Activated CD4-positive, CD25-positive, alpha-beta regulatory T cell (primary cell): Measurements from ENCODE around the gene MPST.
A peak's percentile ranks its signal among the peaks of the same experiment; 100 is the strongest.

Source experiments
- DNase-seq, 4 experiments: peaks; one replicate each; lab custom pipeline; 2025; lab: John Stamatoyannopoulos, UW

MPST gene

DNA sequence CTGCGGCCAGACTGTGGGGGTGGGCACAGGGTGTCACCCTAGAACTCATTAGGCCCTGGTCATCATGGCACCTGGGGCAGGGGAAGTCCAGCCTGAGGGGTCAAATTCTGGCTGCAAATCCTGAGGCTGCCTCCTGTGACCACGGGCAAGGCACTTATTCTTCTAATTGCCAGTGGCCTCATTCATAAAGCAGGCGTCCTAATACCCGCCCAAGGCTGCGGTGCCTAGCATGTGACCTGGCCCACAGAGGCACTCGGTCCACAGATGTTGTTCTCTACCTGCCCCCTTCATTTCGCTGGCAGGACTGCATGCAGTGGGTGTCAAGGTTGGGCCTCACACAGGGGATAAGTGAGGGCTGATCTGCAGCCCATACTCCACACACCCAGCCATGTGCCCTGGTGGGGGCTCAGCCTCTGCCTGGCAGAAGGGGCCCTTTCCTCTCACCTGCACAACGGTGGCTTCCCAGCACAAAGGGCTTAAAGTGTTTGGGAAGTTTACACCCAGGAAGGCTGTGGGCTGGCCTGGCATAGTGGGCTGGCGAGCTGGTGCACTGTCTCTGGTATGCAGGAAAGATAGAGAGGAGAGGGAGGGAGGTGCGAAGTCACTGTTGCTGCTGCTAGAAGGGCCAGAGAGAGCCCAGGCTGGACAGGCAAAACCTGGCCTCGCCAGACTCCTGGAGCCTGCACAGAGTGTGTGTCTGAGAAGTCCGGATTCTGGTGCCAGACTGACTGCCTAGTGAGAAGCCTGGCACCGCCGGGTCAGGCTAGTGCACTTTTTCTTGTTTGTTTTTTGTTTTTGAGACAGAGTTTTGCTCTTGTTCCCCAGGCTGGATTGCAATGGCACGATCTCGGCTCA lies 3.2 kb downstream of the MPST start:
- no peak for DNase-seq

DNA sequence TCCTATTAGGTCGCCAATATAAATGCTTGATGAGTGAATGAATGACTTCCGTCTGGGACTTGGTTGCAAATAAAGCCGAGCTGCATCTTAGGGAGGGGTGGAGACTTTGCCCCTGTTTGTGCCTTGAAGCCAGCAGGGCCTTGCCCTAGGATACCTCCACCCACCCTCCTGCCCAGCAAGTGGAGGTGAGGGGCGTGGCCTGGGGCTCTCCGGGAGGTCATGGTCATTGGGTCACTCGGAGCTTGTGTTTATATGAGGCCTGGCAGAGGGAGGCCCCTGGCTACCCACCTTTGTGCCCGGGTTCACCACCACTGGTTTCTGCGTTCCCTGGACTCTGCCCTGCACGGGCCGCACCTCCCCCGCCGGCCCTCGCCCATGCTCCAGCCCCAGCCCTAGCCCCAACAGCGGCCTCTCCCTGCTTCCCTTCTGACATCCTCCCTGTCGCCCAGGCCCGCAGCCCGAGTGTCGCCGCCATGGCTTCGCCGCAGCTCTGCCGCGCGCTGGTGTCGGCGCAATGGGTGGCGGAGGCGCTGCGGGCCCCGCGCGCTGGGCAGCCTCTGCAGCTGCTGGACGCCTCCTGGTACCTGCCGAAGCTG lies 4.3 kb downstream of the MPST start:
- DNase-seq, result no peak

DNA sequence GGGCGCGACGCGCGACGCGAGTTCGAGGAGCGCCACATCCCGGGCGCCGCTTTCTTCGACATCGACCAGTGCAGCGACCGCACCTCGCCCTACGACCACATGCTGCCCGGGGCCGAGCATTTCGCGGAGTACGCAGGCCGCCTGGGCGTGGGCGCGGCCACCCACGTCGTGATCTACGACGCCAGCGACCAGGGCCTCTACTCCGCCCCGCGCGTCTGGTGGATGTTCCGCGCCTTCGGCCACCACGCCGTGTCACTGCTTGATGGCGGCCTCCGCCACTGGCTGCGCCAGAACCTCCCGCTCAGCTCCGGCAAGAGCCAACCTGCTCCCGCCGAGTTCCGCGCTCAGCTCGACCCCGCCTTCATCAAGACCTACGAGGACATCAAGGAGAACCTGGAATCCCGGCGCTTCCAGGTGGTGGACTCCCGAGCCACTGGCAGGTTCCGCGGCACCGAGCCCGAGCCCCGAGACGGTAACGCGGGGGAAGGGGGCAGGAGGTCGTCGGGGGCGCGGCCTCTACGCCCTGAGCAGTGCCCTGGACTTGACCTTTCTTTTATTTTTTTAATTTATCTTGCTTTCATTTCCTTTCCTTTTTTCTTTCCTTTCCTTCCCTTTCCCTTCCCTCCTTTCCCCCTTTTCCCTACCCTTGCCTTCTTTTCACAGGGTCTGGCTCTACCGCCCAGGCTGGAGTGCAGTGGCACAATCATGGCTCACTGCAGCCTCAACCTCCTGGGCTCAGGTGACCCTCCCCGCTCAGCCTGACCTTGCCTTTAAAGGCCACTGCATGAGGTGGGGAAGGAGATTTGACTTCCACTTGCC lies 5.0 kb downstream of the MPST start:
- no peak for DNase-seq

DNA sequence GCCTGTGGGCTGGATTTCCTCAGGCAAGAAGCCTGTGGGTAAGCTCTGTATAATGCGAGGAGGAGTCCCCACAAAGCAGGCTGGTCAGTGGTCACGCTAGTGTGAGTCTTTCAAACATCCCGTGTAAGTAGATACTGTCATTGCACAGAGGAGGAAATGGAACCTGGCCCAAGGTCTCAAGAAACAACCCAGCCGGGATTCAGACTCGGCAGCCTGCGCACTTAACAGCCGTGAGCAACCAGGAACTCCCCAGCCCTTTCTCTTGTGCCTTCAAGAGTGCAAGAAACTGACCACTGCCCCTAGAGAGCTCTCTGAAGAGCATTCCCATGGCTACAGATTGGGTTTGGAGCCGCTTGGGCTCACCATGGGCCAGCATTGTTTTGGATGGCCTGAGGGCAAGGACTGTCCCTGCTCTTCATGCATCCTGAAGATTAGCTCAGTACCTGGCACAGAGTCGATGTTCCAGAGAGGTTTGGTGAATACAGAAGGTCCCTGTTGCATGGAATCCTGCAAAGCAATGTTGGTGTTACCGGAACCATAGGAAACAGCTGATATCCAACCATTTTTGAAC lies 6.0 kb downstream of the MPST start:
- no peak for DNase-seq

DNA sequence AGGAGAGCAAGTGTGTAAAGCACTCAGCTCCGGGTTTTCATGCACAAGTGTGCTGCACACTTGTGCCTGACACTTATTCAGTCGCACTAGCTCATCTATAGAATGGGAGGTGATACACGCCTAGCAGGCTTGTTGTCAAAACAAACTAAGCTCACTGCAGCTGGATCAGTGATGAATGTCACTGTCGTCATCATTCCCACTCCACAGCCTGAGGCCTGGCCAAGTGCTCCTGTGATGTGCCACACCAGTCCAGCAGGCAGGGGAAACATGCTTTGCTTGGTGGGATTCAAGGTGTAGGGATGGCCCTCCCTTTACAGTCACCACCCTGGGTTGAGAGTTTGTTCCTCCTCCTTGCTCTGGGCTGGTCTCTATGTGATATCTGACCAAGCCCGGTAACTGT lies 6.8 kb downstream of the MPST start:
- no peak for DNase-seq

DNA sequence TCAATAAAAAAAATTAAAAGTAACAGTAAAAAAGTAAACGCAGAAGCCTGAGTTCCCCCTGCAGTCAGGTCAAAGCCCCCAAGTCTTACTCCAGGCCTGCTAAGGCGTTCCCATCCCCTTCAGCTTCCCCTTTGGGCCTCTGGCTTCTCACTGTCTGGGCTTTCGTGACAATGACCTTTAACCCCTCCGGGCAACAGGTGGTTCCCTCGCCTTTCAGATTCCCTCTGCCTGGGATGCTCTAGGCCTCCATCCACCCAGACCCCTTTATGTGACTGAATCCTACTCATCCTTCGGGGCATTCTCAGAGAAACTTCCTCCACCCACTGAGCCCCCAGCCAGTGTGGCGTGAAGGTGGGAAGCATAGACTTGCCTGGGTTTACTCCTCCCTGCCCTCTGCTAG lies 8.0 kb downstream of the MPST start:
- no peak for DNase-seq

DNA sequence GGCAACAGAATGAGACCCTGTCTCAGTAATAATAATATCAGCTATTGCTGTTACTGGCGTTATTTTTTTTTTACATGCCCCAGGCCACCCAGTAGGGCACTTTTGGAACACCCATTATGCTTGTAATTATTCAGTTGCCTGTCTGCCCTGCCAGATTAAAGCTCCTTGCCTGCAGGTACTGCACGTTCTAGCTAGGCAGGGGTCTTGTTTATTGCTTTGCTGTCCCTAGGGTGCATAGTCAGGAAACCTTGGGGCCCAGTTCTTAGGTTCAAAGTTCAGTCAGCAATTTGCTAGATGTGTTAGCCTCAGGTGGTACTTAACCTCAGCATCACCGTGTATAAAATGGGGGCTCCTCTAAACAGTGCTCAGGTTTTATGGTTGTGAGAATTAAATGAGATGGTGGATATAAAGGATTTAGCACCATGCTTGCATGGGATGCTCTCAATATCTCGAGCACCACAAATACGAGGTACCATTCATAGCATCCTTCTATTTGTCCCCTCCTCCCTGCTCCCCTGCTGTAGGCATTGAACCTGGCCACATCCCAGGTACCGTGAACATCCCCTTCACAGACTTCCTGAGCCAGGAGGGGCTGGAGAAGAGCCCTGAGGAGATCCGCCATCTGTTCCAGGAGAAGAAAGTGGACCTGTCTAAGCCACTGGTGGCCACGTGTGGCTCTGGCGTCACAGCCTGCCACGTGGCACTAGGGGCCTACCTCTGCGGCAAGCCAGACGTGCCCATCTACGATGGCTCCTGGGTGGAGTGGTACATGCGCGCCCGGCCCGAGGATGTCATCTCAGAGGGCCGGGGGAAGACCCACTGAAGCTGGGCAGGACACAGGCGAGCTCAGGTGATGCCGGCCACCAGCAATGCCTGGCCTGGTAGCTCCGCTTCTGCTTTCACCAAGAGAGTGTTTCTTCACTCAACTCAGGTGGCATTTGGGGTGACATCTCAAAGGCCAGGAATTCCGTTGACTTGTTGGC lies 9.4 kb downstream of the MPST start:
- no peak for DNase-seq

DNA sequence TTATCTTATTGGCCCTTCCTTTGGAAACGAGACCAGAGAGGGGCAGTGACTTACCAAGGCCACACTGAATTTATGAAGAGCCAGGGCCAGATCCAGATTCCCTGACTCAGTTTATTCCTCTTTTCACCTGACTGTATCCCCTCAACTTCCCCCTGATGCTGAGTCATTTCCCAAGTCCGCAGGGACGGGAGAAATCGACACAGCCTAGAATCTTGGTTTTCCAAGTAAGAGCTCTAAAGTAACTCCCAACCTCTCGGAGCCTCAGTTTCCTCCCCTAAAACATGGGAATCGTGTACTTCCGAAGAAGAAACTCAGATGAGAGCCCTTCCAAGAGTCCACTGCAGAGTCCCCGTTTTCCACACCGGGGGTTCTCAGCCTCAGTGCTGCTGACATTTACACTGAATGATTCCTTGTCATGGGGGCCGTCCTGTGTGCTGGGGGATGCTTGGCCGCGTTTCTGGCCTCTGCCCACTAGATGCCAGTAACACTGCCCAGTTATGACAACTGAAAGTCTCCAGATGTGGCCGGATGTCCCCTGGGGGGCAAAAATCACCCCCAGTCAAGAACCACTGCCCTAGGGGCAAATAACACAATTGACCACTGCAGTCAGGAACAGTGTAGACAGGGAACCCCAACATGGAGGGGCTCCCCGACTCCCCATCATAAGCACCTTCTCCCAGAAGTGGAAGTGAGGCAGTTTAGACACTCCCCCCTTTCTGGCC lies 11.2 kb downstream of the MPST start:
- DNase-seq, result no peak

DNA sequence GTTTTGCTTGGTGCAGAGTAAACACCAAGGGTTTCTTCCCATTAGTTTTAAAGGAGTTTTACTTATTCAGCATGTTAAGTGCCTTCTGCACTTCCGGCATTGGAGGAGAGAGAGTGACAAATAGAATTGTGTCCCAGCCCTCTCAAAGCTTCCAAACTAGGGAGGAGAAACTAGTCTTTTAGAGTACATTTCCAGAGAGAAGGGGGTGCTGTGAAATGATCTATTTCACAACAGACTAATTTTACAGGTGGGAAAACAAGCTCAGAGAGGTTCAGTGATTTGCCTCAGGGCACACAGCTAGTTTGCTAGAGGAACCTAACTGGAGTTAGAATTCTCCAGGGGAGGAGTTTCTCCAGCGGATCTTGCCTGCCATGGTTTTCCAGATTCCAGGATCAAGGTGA lies 12.6 kb downstream of the MPST start:
- DNase-seq, result no peak

DNA sequence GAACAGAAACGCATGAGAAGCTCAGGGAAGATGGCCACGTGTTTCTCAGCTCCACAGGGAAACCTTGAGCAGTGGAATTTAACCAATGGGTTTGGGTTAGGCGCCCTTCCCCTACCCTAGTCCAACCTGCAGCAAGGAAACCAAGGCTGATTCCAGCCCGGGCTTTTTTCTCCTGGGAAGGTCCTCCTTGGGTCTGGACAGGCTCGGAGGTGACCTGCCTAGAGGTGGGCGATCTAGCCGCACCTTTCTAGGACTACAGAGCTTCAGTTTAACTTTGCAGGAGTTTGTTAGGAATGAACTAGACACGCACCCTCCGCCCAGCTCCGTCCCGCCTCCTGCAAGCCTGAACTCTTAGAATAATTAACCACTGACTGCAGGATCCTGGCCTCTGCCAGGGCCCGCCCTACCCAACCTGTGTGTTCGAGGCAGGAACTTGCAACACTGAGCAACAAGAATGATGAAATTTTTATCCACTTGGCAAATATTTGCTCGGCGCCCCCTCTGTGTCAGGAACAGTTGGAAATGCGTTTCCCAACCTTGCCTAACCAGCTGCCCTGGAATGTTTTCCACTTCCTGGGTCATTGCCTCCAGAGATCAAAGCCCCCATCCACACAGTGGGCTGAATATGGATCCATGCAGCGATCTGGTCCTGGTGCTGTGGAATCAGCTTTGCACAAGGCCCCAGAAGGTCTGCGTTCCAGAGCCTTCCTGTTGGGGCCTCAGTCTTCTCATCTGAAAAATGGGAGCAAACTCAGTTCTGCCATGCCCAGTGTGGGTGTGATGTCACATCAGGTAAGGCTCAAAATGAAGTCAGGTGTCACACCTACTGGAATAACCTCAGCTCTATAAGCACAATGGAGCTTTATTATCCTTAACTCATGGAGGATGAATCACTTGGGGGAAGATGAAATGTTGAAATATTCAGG lies 13.3 kb downstream of the MPST start:
- DNase-seq, result no peak

DNA sequence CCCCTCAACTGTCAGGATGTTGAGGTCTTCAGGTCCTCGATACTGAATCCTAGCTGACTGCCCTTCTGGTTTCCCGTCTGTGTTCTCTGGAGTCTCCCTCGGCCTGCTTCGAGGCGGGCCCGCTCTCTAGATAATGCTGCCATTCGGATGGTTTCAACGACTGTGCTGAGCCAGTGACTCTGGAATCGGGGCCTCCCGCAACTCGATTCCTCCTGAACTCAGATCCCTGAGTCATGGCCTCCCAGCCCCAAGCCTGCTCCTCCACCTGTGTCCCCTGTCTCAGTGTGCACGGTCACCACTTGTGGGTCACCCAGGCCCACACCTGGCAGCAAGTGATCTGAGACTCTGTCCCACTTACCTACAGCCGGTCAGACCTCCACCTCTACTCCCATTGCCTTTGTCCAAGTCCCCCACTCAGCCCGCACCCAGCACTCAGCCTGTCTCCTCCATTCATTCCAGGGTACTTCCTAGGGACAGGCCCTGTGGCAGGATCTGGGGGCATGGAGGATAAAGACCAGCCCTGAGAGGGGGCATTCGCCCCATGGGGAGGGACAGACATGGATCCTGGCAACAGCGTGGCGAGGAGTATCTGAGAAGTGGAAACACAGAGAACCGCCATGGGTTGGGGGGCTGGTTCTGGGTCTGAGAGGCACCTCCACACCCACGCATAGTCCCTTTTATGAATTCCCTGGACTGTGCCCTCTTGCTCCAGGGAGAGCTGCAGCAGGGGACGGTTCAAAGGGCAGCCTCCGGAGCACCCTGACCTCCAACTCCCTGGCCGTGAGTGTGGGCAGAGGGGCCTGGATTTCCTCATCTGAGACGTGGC lies 14.3 kb downstream of the MPST start:
- DNase-seq, result no peak

DNA sequence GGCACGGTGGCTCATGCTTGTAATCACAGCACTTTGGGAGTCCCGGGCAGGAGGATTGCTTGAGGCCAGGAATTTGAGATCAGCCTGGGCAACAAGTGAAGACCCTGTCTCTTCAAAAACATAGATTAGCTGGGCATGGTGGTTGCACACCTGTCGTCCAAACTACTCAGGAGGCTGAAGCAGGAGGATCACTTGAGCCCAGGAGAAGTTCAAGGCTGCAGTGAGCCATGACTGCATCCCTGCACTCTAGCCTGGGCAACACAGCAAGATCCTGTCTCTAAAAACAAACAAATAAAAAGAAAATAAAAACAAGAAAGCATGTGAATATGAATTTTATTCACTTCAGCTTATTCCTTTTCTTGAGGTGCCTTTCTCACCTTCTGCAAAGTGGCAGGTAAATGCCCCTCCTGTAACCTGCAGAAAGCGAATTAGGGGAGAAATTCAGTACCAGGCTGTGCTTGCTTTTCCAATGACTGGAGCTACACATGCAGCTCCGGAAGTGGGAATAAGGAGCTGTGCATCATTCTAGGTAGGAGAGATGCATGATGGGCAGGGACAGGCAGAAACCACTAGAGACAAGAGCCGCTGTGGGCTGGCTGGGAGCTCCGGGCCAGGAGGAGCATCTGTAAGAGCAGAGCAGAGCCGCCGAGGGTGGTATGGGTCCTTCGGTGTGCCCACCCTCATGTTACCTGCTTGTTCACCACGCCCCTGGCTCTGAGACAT lies 17.3 kb downstream of the MPST start:
- DNase-seq, result no peak

DNA sequence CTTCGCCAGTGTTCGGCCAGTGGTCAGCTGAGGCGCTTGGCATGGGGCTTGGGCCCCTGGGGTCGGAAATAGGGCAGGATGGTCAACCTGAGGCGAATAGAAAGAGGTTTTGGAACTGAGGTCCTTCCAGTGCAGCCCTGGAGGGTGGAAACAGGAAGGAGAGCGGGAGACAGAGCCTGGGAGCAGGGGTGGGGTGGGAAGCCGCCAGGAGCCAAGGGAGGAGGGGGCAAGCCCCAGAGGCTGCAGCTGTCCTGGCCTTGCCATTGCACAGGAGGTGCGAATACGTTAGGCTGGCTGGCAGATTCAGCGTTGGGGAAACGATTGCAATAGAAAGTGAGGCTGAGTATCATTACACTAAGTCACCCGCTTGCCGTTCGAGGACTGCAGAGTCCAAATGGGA lies 18.1 kb downstream of the MPST start:
- no peak for DNase-seq

DNA sequence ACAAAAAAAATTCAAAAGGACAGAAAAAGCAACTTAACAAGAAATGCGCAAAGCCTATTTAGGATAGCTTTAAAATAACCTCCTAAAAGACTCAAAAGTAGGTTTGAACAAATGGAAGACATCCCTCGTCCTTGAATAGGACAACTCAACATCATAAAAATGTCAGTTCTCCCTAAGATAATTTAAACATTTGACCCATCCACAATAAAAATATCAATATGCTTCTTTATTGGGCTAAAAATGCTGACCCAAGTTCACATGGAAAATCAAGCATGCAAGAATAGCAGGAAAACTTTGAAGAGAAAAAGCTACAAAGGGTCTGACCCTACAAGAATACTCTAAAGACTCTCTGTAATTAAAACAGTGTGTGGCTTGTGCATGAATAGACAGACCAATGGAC lies 19.9 kb downstream of the MPST start:
- DNase-seq, result no peak

DNA sequence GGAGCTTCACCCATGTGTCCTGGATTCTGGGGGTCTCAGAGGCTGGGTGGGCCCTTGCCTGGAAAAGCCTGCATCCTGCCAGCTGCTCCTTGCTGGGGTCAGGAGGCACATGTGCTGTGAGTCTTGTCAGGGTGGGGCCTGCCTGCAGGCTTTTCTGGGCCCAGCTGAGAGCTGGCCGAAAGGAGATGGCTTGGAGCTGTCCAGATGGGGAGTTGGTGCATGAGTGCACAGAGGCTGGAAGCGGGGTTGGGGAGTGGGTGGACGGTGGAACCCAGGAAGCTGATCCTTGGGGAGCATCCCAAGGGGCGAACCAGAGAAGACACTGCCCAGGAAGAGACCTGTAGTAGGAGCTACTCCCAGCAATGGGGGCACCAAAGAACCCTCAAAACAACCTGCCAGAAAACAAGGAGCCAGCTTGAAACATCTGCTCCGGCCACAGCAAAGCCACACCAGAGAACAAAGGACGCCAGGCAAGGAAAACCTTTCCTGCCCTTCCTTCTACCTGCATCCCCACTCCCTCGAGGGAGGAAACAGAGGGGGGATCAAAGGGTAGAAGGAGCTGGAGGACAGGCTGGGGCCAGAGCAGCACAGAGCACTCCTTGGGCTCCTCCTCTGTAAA lies 23.8 kb downstream of the MPST start:
- DNase-seq, result no peak

DNA sequence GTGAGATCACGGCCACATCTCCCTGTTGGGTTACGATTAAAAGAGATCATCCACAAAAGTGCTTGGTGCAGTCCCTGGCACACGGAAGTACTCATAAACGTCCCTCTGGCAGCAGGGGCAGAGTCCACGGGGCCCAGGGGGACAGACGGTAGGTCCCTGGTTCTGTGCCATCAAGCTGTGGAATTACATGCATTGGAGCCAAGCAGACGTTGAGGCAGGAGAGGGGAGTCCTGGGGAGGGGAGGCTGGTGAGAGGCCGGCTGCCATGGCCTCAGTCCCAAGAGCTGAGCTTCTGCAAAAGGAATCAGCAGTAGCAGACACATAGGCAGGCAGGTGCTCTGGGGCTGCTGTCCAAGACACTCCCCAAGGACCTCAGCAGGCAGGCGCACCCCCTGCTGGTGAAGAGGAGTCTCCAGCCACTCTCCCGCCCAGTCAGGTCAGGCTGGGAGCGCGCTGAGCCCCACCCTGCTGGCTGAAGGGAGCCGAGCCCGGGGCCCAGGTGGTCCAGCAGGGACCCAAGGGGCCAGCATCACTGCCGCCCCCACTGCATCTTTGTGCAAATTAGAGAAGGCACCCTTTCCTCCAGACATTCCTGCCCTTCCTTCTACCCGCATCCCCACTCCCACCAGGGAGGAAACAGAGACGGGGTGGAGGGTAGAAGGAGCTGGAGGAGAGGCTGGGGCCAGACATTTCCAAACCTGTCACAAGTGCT lies 24.4 kb downstream of the MPST start:
- DNase-seq, result peak in 1 of 4 experiments; percentile 27
